WTC11 (cell line): ENCODE results near the gene ARHGEF28.

Experiments
- ATF1 ChIP-seq: sonication (generic); formaldehyde crosslinking; IDR thresholded peaks from 2 replicates; pipeline ENCODE4 v1.8.1; 2023; ENCODE audit warnings: mild to moderate bottlenecking, moderate library complexity, missing genetic modification reagents
- CREM ChIP-seq: sonication (generic); formaldehyde crosslinking; IDR thresholded peaks from 2 replicates; pipeline ENCODE4 v1.8.1; 2022; ENCODE audit warnings: mild to moderate bottlenecking, missing genetic modification reagents, moderate library complexity
- FOXP1 ChIP-seq: sonication (generic); formaldehyde crosslinking; IDR thresholded peaks from 2 replicates; pipeline ENCODE4 v1.8.0; 2022; ENCODE audit warnings: missing genetic modification reagents, mild to moderate bottlenecking, moderate library complexity, borderline replicate concordance
- RELA ChIP-seq: sonication (generic); formaldehyde crosslinking; IDR thresholded peaks from 2 replicates; pipeline ENCODE4 v1.8.1; 2022; ENCODE audit warnings: missing genetic modification reagents, mild to moderate bottlenecking, borderline replicate concordance
- SP1 ChIP-seq: sonication (generic); formaldehyde crosslinking; conservative IDR thresholded peaks from 2 replicates; pipeline ENCODE4 v1.8.1; 2022; ENCODE audit warnings: missing genetic modification reagents
- TEAD4 ChIP-seq: sonication (generic); formaldehyde crosslinking; IDR thresholded peaks from 2 replicates; pipeline ENCODE4 v1.8.0; 2022; ENCODE audit warnings: mild to moderate bottlenecking, missing genetic modification reagents
- TP53 ChIP-seq: sonication (generic); formaldehyde crosslinking; IDR thresholded peaks from 2 replicates; pipeline ENCODE4 v1.8.1; 2023; ENCODE audit warnings: mild to moderate bottlenecking, missing genetic modification reagents
- TF ChIP-seq, protein P1 (sequence below): fragments of 200-600 bp; IDR thresholded peaks from 2 replicates; pipeline ENCODE4 v1.8.0; 2022; ENCODE audit warnings: antibody characterized with exemption
- TF ChIP-seq, protein P2 (sequence below): sonication (generic); formaldehyde crosslinking; IDR thresholded peaks from 2 replicates; pipeline ENCODE4 v1.8.0; 2022; ENCODE audit warnings: mild to moderate bottlenecking, missing genetic modification reagents
- TF ChIP-seq, protein P3 (sequence below): sonication (generic); formaldehyde crosslinking; IDR thresholded peaks from 2 replicates; pipeline ENCODE4 v1.8.1; 2022; ENCODE audit warnings: low read depth, missing genetic modification reagents, borderline replicate concordance
- TF ChIP-seq, protein P4 (sequence below): sonication (generic); formaldehyde crosslinking; IDR thresholded peaks from 2 replicates; pipeline ENCODE4 v1.8.1; 2023; ENCODE audit warnings: mild to moderate bottlenecking, missing genetic modification reagents, moderate library complexity

DNA sequence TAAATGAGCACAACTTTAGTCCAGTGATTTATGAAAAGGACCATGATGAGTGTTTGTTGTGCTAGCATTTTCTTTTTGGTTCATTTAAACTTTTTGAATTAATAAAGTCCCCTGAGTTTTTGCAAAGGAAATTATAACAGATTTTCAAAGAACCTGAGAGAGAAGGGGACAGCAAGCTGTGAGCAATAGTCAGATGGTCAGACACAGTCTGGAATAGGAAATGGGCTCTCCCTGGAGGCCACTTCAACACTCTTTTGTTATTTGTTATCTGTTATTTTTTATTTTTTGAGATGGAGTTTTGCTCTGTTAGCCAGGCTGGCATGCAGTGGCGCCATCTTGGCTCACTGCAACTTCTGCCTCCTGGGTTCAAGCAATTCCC, 171.1 kb downstream of the ARHGEF28 start:
- no peak for TF ChIP-seq TP53 (CRISPR knock-in tag)
- no peak for TF ChIP-seq CREM (CRISPR knock-in tag)
- TF ChIP-seq, protein P1, sequence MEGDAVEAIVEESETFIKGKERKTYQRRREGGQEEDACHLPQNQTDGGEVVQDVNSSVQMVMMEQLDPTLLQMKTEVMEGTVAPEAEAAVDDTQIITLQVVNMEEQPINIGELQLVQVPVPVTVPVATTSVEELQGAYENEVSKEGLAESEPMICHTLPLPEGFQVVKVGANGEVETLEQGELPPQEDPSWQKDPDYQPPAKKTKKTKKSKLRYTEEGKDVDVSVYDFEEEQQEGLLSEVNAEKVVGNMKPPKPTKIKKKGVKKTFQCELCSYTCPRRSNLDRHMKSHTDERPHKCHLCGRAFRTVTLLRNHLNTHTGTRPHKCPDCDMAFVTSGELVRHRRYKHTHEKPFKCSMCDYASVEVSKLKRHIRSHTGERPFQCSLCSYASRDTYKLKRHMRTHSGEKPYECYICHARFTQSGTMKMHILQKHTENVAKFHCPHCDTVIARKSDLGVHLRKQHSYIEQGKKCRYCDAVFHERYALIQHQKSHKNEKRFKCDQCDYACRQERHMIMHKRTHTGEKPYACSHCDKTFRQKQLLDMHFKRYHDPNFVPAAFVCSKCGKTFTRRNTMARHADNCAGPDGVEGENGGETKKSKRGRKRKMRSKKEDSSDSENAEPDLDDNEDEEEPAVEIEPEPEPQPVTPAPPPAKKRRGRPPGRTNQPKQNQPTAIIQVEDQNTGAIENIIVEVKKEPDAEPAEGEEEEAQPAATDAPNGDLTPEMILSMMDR: no peak
- no peak for TF ChIP-seq TEAD4
- TF ChIP-seq SP1 (CRISPR knock-in tag): no peak
- TF ChIP-seq, protein P2, sequence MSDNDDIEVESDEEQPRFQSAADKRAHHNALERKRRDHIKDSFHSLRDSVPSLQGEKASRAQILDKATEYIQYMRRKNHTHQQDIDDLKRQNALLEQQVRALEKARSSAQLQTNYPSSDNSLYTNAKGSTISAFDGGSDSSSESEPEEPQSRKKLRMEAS (CRISPR knock-in tag): no peak
- TF ChIP-seq, protein P3, sequence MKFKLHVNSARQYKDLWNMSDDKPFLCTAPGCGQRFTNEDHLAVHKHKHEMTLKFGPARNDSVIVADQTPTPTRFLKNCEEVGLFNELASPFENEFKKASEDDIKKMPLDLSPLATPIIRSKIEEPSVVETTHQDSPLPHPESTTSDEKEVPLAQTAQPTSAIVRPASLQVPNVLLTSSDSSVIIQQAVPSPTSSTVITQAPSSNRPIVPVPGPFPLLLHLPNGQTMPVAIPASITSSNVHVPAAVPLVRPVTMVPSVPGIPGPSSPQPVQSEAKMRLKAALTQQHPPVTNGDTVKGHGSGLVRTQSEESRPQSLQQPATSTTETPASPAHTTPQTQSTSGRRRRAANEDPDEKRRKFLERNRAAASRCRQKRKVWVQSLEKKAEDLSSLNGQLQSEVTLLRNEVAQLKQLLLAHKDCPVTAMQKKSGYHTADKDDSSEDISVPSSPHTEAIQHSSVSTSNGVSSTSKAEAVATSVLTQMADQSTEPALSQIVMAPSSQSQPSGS: no peak
- no peak for TF ChIP-seq ATF1
- no peak for TF ChIP-seq RELA (CRISPR knock-in tag)
- TF ChIP-seq, protein P4, sequence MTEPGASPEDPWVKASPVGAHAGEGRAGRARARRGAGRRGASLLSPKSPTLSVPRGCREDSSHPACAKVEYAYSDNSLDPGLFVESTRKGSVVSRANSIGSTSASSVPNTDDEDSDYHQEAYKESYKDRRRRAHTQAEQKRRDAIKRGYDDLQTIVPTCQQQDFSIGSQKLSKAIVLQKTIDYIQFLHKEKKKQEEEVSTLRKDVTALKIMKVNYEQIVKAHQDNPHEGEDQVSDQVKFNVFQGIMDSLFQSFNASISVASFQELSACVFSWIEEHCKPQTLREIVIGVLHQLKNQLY (CRISPR knock-in tag): no peak
- no peak for TF ChIP-seq FOXP1
